Measurements from ENCODE around the gene ZNFX1. TPM values are rescaled to one million over a fixed set of nuclear protein-coding genes. Genes with fewer than 3 reads are reported as not detected.

Gene ZNFX1
- total and polyA plus RNA-seq, 9 of the 15 experiments (the other 6 are each of a cell fraction or from before 2014, with no cell fraction given) = 3.8 to 13.8 (median 10.3) TPM

GRCh38 chr20:49281913-49282467 is 4.1 kb upstream of the ZNFX1 start (continued):
- TF ChIP-seq RBM34 (IDR thresholded peaks at IDR 0.05; ENCODE audit: borderline replicate concordance, insufficient read depth, low read length) = no peak
- 0 out of 4 replicates have a peak, but pooled peaks of 1 of the 2 experiments have one; percentile 3 for TF ChIP-seq BCLAF1 (IDR thresholded peaks at IDR 0.05; ENCODE audit: borderline replicate concordance in 1 of 2, control insufficient read depth in 1 of 2, low read depth in 2 of 2, low read length in 1 of 2)

- peaks cover 98% of the 10 kb centered on the region for H3K79me2 ChIP-seq (ENCODE audit: control insufficient read depth, insufficient read depth, low read length)
- H3K36me3 ChIP-seq (ENCODE audit: control insufficient read depth, insufficient read depth, low read length) = peaks cover 78% of the 10 kb centered on the region
- H3K9me3 ChIP-seq (replicated peaks; ENCODE audit: control insufficient read depth, insufficient read depth, low read depth, low read length) = peaks cover 5% of the 10 kb centered on the region
- H3K27ac ChIP-seq (ENCODE audit: extremely low read depth, low read depth, low read length) = peak overlapping the region; percentile 95
- H3K4me1 ChIP-seq (replicated peaks in 1 of 2; ENCODE audit: control insufficient read depth in 2 of 2, insufficient read depth in 2 of 2, low read length in 2 of 2) = peaks cover 16 to 36% of the 10 kb centered on the region in 2 experiments
- ATAC-seq (peak; percentile 5; the same call in 1 of the 3 replicates), DNase-seq (ENCODE audit: extremely low read depth in 1 of 4, low spot score in 3 of 4) (peak; percentile 54 to 64 (median 60)), FAIRE-seq (peak; percentile 56)
- no peaks in the 10 kb centered on the region for H3K27me3 ChIP-seq (ENCODE audit: control insufficient read depth in 2 of 2, insufficient read depth in 2 of 2, low read length in 2 of 2)
- H3K4me2 ChIP-seq (ENCODE audit: insufficient read depth, low read length) = peak overlapping the region; percentile 99
- intact Hi-C loops (cut with micrococcal nuclease) (no loop called here), in situ Hi-C loops (cut with MboI) (no loop called here)
- H3K9me1 ChIP-seq (ENCODE audit: control insufficient read depth, insufficient read depth, low read length) = peaks cover 15% of the 10 kb centered on the region
- H3K4me3 ChIP-seq = peak overlapping the region; percentile 93
- H4K20me1 ChIP-seq (replicated peaks; ENCODE audit: control insufficient read depth, insufficient read depth, low read length) = peaks cover 68% of the 10 kb centered on the region
- 1% methylated on average over 13 of the region's 13 CpGs for WGBS (ENCODE audit: insufficient coverage, low coverage, missing lambda C conversion rate)
- peak overlapping the region; percentile 91 to 99 for H3K9ac ChIP-seq (ENCODE audit: insufficient read depth in 1 of 2, low read depth in 2 of 2, low read length in 2 of 2)
- POLR2A ChIA-PET = interaction anchor here (0.7 to 6.0 kb wide), 12 partner anchors 10 to 62 kb away, joined by 3 to 68 read pairs (median 4); no protein-coding TSS in a partner anchor
- no peak overlapping the region for H2AFZ ChIP-seq (ENCODE audit: low read depth, low read length)
- BruUV-seq (replicated peaks) = no TSS peak
- CTCF ChIA-PET (ENCODE audit: low intra/inter-chr PET ratio) = no interaction called here
- TF ChIP-seq MXI1 (IDR thresholded peaks at IDR 0.05; ENCODE audit: low read depth, low read length) = peak; percentile 64; the same call in 1 of the 2 replicates
- TF ChIP-seq FOXK2 (conservative IDR thresholded peaks at IDR 0.05 in 1 of 2, IDR thresholded peaks at IDR 0.05 in 1 of 2; ENCODE audit: low read depth in 2 of 2) = peak; percentile 86 to 93
- TF ChIP-seq ZNF184 (CRISPR knock-in tag; IDR thresholded peaks at IDR 0.05) = no peak
- peak; percentile 68 for TF ChIP-seq TRIM28 (IDR thresholded peaks at IDR 0.05)
- no peak for TF ChIP-seq ZNF398 (CRISPR knock-in tag; IDR thresholded peaks at IDR 0.05)
- no peak for TF ChIP-seq KLF1 (tag; IDR thresholded peaks at IDR 0.05)
- TF ChIP-seq MNT (conservative IDR thresholded peaks at IDR 0.05) = peak in 1 of 2 experiments; percentile 79; a peak in 3 of 4 replicates
- TF ChIP-seq EHMT2 (IDR thresholded peaks at IDR 0.05) = no peak
- TF ChIP-seq POLR2AphosphoS5 (IDR thresholded peaks at IDR 0.05; ENCODE audit: control insufficient read depth, insufficient read depth, low read depth, low read length) = peak; percentile 70; the same call in 1 of the 2 replicates
Measured at GRCh38 chr20:49281059-49281912, 3.4 kb upstream of the ZNFX1 start.
